GM12875 (cell line): ENCODE measurements around the gene GARIN5B.

Experiments
- H3K4me3 ChIP-seq: one replicate; pipeline ENCODE4 v1.5.1; 2011; ENCODE audit warnings: low read depth, low read length, control low read depth
- CTCF ChIP-seq: IDR thresholded peaks from 2 replicates; pipeline ENCODE4 v1.5.1; 2011; ENCODE audit warnings: low read depth, mild to moderate bottlenecking, control low read depth, inconsistent platforms, low read length, moderate library complexity, borderline replicate concordance; ENCODE audit not compliant: insufficient read depth

Gene GARIN5B

GRCh38 chr19:55386493-55386971 lies 23.5 kb upstream of the GARIN5B start:
- peak overlapping the region; percentile 99 for H3K4me3 ChIP-seq
- no peak for TF ChIP-seq CTCF

GRCh38 chr19:55385724-55386492 lies 22.8 kb upstream of the GARIN5B start, which contains the start of gene RPL28:
RPL28 (plus strand) TSS chr19:55385932; CDS start chr19:55386358, 426 bp downstream.
- H3K4me3 ChIP-seq = peak within 1 kb of the TSS; percentile 99
- TF ChIP-seq CTCF = no peak

- H3K4me3 ChIP-seq = peak overlapping the region; percentile 99
These were observed 22.1 kb upstream of the GARIN5B start for GRCh38 chr19:55384920-55385723.

GRCh38 chr19:55384131-55384919 lies 21.3 kb upstream of the GARIN5B start, which contains the start of gene TMEM238:
TMEM238 (minus strand) TSS chr19:55384292; CDS start chr19:55384259, 33 bp downstream.
- no peak for TF ChIP-seq CTCF

More at GRCh38 chr19:55384920-55385723, 22.1 kb upstream of the GARIN5B start:
- no peak for TF ChIP-seq CTCF

GRCh38 chr19:55383279-55384130 lies 20.4 kb upstream of the GARIN5B start:
- peak; percentile 37; the same call in 1 of the 2 replicates for TF ChIP-seq CTCF
- H3K4me3 ChIP-seq = peak overlapping the region; percentile 99

More at GRCh38 chr19:55384131-55384919, 21.3 kb upstream of the GARIN5B start, which contains the start of gene TMEM238:
- H3K4me3 ChIP-seq = peak within 1 kb of the TSS; percentile 99
